HG03457 (cell line): ENCODE measurements around the gene VPS13D.

Source experiments
- ATAC-seq: cut with Tn5 transposase; IDR thresholded peaks from one replicate; pipeline ENCODE4 v1.9.1; 2021; ENCODE audit warnings: moderate number of reproducible peaks; ENCODE audit not compliant: unreplicated experiment

The VPS13D gene

GRCh38 chr1:12480041-12480440 lies 250.2 kb downstream of the VPS13D start:
- no peak for ATAC-seq

DNA sequence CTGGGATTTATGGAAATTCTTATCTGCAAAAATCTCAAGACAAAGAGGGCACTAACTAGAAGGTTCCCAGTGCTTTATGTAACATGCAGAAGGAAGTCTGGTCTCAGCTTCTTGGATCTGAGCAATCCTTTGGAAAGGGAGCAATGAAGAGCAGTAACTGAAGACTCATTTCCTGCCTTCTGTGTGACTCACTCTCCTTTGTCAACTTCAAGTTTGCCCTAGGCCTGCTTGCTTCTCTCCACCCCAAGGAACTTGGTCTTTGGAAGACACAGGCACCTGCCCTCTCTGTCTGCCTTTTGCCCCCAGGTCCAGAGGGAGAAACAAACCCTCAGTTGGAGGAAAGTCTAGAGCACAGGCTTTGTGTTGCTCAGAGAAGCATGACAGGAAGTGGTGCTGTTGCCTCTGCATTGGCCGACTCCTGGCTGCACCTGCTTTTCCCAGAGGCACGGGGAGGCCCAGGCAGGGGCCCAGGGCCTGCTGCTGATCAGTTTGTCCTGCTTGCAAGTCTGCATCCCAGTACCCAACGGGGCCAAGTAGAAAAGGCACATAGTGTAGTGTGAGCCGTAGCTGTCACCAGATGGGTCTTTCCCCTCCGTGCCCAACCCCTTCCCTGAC lies 251.0 kb downstream of the VPS13D start:
- ATAC-seq: no peak

DNA sequence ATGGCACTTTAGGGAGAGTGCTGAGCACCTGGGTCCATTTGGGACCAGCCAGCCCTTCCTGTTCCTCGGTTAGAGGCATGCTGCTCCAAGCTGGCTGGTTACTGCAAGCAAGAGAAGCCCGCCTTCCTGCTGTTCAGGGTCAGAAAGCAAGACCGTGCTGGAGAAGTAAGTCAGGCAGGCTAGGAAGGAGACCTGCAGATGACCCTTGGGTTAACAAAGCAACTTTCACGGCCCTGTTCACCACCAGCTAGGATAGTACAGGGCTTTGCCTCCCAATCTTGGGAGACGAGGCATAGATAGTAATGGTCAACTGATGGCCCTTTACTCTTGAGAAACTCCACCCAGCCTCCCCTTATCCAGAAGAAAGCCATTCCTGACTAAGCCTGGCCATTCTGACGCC lies 252.1 kb downstream of the VPS13D start:
- no peak for ATAC-seq

- no peak for ATAC-seq
Measured at GRCh38 chr1:12482988-12483387, 253.2 kb downstream of the VPS13D start.

DNA sequence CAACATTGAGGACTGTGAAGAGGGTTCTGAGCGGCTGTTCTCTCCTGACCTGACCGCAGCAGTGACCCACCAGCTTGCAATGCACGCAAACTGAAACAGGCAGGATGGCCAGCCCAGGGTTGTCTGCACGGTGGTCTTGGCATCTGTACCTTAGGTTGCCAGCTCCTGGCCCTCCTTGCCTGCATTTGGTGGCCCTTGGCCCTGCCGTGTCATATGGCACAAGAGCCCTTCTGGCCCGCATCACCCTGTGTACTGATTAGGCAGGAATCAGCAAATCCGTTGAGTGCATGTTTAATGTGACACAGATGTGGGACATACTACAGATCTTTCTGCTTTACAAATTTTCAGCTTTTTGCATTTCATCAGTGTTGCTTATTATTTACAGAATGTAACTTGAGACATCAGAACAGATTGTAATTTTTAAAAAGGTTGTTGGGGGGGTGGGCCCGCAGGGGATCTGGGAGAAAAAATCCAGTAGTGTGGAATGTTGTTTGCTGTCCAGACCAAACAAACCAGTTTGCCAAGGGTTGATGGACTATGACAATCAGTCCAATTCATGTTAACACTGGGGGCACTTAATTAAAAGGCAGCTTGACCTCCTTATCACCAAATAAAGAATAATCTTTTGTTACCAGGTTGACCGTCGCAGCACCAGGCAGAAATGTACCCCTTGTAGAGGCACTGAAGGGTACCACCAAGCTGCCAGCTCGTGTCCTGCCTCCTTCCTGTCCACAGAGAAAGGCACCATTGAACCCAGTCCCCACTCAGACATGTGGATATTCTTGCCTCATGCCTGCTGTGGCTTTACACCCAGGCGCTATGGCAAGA lies 255.6 kb downstream of the VPS13D start:
- no peak for ATAC-seq

DNA sequence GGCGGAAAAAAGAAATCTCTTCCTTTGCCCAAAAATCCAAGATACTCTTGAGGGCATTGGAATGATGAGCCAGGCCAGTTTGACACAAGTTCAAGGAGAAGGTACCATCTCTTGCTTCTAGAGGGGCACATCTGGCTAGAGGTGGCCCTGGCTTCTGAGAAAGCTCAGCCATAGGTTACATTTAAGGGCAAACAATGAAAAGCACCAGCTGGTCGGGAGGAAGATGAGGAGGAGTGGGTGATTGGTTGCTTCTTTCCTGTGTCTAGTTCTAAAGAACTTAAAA lies 256.2 kb downstream of the VPS13D start:
- ATAC-seq: no peak

DNA sequence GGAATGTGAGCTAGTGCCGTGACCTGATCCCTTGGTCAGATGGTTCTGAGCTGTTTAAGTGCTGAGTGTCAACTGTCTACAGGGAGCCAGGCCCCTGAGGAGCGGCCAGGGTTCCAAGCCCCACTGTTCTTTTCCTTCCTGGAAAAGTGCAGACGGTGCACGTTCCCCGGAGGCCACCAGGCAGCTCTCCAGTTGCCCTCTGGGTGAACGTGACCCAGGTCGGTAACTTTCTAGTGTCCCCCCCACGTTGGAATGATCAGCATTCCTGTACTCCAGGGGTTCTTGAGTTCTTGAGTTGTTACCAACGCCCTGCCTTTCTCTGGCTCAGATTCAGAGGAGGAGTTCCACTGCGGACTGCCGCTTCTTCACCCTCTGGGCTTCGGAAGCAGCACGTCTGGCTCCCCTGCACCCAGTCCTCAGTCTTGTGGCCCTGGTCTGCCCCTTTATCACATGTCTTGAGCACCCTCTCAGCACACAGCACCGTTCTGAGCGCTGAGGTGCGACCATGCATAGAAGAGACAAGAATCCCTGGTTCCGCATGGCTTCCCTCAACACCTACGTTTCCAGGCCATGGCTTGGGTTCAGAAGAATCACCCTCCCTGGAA lies 256.7 kb downstream of the VPS13D start:
- no peak for ATAC-seq

DNA sequence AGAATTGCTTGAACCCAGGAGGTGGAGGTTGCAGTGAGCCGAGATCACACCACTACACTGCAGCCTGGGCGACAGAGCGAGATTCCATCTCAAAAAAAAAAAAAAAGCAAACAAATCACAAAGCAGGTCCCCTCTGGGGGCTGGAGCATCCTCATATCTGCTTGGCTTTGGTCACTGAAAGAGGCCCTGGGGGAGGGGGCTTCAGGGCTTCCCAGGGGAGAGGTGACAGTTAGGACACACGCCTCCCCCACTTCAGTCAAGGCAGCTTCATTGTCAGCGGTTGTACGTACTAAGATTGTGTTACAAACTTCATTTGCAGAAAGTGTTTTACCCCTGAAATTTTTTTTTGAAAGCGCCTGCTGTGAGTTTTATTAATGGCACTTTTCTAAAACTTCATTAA lies 257.7 kb downstream of the VPS13D start:
- no peak for ATAC-seq

DNA sequence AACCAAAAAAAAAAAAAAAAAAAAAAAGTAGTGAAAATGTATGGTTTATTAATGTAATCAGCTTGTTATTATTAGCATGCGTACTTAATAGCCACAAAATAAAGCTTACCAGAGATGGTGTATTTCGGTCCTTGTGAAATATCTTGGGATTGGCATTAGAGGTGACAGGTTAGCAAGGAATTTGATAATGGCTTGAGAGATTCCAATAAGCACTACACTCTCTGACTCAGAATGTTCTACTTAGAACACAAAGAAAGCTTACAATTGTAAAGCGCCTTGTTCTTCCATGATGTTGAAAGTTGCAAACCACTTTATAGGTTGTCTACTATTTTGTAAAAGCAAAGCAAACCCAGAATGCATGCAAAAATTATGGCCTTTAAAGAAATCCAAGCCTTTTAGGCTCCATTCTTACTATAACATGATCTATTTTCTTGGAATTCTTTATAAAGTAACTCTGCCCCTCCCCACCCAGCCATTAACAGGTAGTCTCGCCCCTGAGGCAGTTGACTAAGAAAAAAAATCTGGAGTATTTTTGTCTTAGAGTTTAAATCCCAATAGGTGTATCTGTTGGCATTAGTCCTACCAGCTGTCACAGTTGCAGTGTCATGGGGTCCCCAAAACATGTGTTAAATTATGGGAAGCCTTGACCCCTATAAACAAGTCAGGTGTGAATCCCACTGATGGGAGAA lies 259.0 kb downstream of the VPS13D start:
- no peak for ATAC-seq

GRCh38 chr1:12490532-12491142 lies 260.8 kb downstream of the VPS13D start:
- ATAC-seq: no peak

GRCh38 chr1:12491656-12492055 lies 261.8 kb downstream of the VPS13D start:
- ATAC-seq: no peak

GRCh38 chr1:12495725-12496124 lies 265.9 kb downstream of the VPS13D start:
- ATAC-seq: no peak

- ATAC-seq: no peak
Measured at GRCh38 chr1:12496154-12496961, 266.5 kb downstream of the VPS13D start.

GRCh38 chr1:12499539-12500240 lies 269.9 kb downstream of the VPS13D start:
- no peak for ATAC-seq

GRCh38 chr1:12501661-12502060 lies 271.8 kb downstream of the VPS13D start:
- ATAC-seq: no peak

DNA sequence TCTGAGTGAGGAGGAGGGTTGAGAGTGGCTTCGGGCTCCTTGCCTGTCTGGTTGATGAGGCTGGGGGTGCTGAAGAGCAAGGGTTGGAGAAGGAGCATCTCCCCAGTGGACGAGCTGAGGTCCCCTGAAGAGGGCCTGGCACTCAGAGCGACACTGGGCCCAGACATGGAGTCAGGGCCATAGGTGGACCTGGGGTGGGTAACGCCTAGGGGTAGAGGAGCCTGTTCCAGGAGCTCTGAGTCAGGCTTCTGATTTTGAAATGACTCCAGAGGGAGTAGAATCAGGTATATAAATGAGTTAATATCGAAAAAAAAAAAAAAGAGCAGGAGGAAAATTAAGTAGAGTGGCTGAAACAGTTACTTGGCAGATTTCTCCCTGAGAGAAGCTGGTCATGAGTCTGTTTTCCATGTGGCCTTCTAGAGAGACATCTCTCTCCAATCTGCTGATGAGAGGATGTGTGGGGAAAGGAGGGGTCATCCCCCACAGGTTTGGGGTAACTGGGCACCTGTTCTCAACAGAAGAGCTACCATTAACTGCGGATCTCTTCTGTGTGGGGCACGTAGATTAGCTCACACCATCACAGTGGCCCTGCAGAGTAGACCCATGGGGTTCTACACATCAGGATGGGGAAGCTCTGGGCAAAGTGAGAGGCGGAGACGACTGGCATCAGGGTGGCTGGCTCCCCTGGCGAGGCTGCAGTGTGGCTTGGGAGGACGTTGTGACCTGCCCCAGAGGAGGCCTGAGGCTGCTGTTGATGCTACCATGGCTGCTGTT lies 272.7 kb downstream of the VPS13D start:
- no peak for ATAC-seq

- no peak for ATAC-seq
Measured at GRCh38 chr1:12503709-12504108, 273.9 kb downstream of the VPS13D start.

GRCh38 chr1:12504601-12505000 lies 274.8 kb downstream of the VPS13D start:
- ATAC-seq: no peak

DNA sequence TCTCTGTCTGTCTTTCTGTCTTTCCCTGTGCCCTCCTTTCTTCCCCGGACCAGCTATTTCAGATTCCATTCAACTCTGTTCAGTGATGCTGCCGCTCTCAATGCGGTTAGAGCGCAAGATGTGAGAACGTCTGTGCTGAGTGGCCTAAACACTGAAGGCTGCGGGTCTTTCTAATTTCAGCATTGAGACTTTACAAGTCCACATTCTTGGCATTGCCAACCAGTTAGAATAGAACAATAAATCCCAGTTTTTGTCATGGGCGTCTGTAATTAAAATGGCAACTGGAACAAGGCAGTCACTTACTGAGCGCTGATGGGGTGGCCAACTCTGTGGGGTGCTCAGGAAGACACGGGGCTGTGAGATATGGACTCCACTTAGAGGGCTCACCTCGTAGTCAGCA lies 275.4 kb downstream of the VPS13D start:
- no peak for ATAC-seq
